Mesodermal cell (in vitro differentiated cells): Measurements from ENCODE around the gene RBMS1.
A peak's percentile ranks its signal among the peaks of the same experiment; 100 is the strongest.

Experiments used
- H3K27ac ChIP-seq: 2 replicates; pipeline ENCODE4 v1.7.0; 2013; ENCODE audit warnings: mild to moderate bottlenecking, low read depth, low read length, moderate library complexity; ENCODE audit not compliant: severe bottlenecking
- H3K36me3 ChIP-seq: 2 replicates; pipeline ENCODE4 v1.7.1; 2013; ENCODE audit warnings: mild to moderate bottlenecking, low read length, moderate library complexity; ENCODE audit not compliant: control insufficient read depth, insufficient read depth
- H3K4me1 ChIP-seq: one replicate; pipeline ENCODE4 v1.7.1; 2013; ENCODE audit warnings: mild to moderate bottlenecking, low read length; ENCODE audit not compliant: insufficient read depth, control insufficient read depth, poor library complexity, severe bottlenecking
- H3K4me3 ChIP-seq: 2 replicates; pipeline ENCODE4 v1.7.0; 2013; ENCODE audit warnings: low read length, control low read depth, mild to moderate bottlenecking; ENCODE audit not compliant: insufficient read depth, poor library complexity, severe bottlenecking; ENCODE audit errors: extremely low read depth
- H3K9me3 ChIP-seq: 2 replicates; pipeline ENCODE4 v1.7.1; 2013; ENCODE audit warnings: mild to moderate bottlenecking, low read length, moderate library complexity; ENCODE audit not compliant: control insufficient read depth
- WGBS, 2 experiments: methylation state at CpG; one replicate each; pipeline ENCODE4 v1.1.5; 2013; ENCODE audit warnings: missing lambda C conversion rate in 2 of 2; ENCODE audit not compliant: insufficient coverage in 2 of 2; 5-methylcytosine and 5-hydroxymethylcytosine counted together

Gene RBMS1

DNA sequence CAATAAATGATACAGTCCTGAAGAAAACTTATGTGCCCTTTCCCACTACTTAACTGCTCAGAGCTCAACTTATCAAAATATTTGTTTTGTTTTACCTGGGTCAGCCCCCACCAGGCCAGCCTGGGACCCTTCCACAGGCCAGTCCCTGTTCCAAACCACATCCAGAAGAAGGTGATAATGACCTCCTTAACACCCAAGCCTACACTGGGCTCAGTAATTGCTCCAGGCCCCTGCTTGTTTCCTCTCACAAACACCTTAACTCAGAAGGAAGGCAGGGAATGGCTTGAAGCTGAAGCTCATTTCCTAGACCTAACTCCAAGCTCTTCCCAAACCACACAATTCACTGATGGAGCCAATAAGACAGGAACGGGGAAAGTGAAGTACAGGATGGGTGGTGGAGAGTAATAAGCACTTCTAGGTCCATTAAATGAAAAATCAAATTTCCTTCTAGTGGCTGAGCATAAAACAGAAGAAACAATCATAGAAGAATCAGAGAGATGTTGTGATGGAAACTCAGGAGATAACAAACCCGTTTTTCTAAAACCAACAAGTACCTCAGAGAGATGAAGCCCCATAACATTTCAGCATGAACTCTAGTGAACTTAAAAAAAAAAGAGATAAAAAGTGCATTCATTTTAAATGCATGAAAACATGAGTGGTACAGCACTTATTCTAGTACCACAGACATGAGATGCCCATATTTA lies 160.1 kb downstream of the RBMS1 start:
- no CpG with 5 or more reads among the region's 2 CpGs for WGBS, 2 experiments
- H3K36me3 ChIP-seq, result peaks cover 13% of the 10 kb centered on the region
- peaks cover 41% of the 10 kb centered on the region for H3K4me1 ChIP-seq
- peak overlapping the region; percentile 18 for H3K27ac ChIP-seq
- no peak overlapping the region for H3K4me3 ChIP-seq
- no peaks in the 10 kb centered on the region for H3K9me3 ChIP-seq

DNA sequence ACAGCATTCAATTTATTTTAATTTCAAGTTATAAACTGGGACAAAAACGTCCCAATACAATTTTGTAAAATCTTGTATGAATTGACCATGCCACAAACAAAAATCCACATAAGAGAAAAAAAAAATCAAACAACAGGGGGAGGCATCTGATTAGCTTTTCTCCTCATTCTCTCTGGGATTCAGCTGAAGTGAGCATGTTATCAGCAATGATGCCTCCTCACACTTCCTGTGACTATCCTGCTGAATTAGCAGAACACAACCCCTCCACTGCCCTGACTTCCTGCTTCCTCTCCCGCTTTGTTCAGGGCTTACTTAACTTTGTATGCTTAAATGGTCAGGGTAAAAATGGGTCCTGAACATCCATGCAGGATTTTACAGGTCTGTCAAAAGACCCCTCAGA lies 161.3 kb downstream of the RBMS1 start:
- Histone ChIP-seq H3K4me1 (peaks cover 49% of the 10 kb centered on the region), H3K4me3 (no peak overlapping the region), H3K36me3 (peaks cover 13% of the 10 kb centered on the region), H3K27ac (peak overlapping the region; percentile 55), H3K9me3 (no peaks in the 10 kb centered on the region)
- WGBS, 2 experiments, result 50% methylated on average over 1 of the region's 2 CpGs; no CpG with 5 or more reads in 1 of the 2 experiments

- H3K4me1 ChIP-seq, result peaks cover 50% of the 10 kb centered on the region
- peak overlapping the region; percentile 55 for H3K27ac ChIP-seq
- H3K4me3 ChIP-seq, result no peak overlapping the region
- peaks cover 13% of the 10 kb centered on the region for H3K36me3 ChIP-seq
- WGBS, 2 experiments, result 82 to 87% methylated on average over 3 to 4 of the region's 6 CpGs
- H3K9me3 ChIP-seq, result no peaks in the 10 kb centered on the region
Observed at GRCh38 chr2:160331258-160332025, 162.2 kb downstream of the RBMS1 start.

GRCh38 chr2:160328811-160329527 lies 164.6 kb downstream of the RBMS1 start:
- 85 to 88% methylated on average over 6 of the region's 9 CpGs for WGBS, 2 experiments
- peaks cover 43% of the 10 kb centered on the region for H3K4me1 ChIP-seq

GRCh38 chr2:160326786-160327185 lies 166.8 kb downstream of the RBMS1 start:
- Histone ChIP-seq H3K9me3 (no peaks in the 10 kb centered on the region), H3K4me3 (no peak overlapping the region), H3K27ac (peak overlapping the region; percentile 43), H3K4me1 (peaks cover 34% of the 10 kb centered on the region), H3K36me3 (peaks cover 13% of the 10 kb centered on the region)

More at GRCh38 chr2:160328811-160329527, 164.6 kb downstream of the RBMS1 start:
- Histone ChIP-seq H3K27ac (no peak overlapping the region), H3K9me3 (no peaks in the 10 kb centered on the region), H3K36me3 (peaks cover 13% of the 10 kb centered on the region), H3K4me3 (no peak overlapping the region)

GRCh38 chr2:160325418-160325817 lies 168.2 kb downstream of the RBMS1 start:
- Histone ChIP-seq H3K36me3 (peaks cover 4% of the 10 kb centered on the region), H3K27ac (no peak overlapping the region), H3K4me1 (peaks cover 28% of the 10 kb centered on the region), H3K9me3 (no peaks in the 10 kb centered on the region), H3K4me3 (no peak overlapping the region)
- no CpG with 5 or more reads among the region's 2 CpGs for WGBS, 2 experiments

GRCh38 chr2:160324917-160325316 lies 168.7 kb downstream of the RBMS1 start:
- H3K27ac ChIP-seq, result no peak overlapping the region
- H3K4me1 ChIP-seq, result peaks cover 28% of the 10 kb centered on the region
- no peaks in the 10 kb centered on the region for H3K36me3 ChIP-seq
- WGBS, 2 experiments, result 83 to 100% methylated on average over 2 of the region's 3 CpGs
- H3K4me3 ChIP-seq, result no peak overlapping the region
- H3K9me3 ChIP-seq, result no peaks in the 10 kb centered on the region

DNA sequence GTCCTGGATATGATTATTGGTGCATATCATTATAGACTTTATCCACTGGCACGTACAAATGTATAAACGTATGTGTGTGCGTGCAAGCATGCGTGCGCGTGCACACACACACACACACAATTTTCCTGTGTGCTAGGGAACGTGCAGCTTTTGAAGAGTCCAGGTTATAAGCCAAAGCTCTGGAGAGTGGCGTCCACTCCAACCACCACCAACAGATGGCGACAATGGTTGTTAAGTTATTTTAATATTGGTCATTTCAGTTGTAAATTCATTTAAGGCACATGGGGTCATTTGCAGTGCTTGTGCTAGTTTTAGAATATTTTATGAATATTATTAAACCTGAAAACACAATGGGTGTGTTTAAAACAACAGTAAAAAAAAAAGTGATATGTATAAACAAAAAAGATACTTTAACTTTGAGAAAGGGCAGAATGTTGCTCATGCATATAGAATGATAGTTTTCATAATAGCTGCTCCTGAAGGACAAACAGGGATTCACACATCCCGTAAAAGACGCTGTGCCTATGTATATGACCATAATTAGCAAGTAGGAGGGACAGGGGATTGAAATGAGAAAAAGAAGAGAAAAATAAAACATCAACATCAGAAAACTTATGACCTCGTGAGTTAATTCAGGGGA lies 169.3 kb downstream of the RBMS1 start:
- 96% methylated on average over 7 of the region's 12 CpGs; no CpG with 5 or more reads in 1 of the 2 experiments for WGBS, 2 experiments
- no peaks in the 10 kb centered on the region for H3K36me3 ChIP-seq
- peaks cover 23% of the 10 kb centered on the region for H3K4me1 ChIP-seq
- H3K4me3 ChIP-seq, result no peak overlapping the region
- H3K27ac ChIP-seq, result no peak overlapping the region
- no peaks in the 10 kb centered on the region for H3K9me3 ChIP-seq

GRCh38 chr2:160322320-160322719 lies 171.3 kb downstream of the RBMS1 start:
- H3K9me3 ChIP-seq, result no peaks in the 10 kb centered on the region
- H3K4me3 ChIP-seq, result no peak overlapping the region
- H3K36me3 ChIP-seq, result peaks cover 5% of the 10 kb centered on the region
- H3K27ac ChIP-seq, result no peak overlapping the region
- peaks cover 7% of the 10 kb centered on the region for H3K4me1 ChIP-seq
- 100% methylated on average over 1 of the region's 3 CpGs; no CpG with 5 or more reads in 1 of the 2 experiments for WGBS, 2 experiments

- WGBS, 2 experiments, result 67 to 86% methylated on average over 2 of the region's 2 CpGs
Observed at GRCh38 chr2:160321006-160321405, 172.6 kb downstream of the RBMS1 start.

More at GRCh38 chr2:160321006-160321405, 172.6 kb downstream of the RBMS1 start:
- H3K4me1 ChIP-seq, result no peaks in the 10 kb centered on the region
- H3K9me3 ChIP-seq, result no peaks in the 10 kb centered on the region
- no peak overlapping the region for H3K27ac ChIP-seq
- peaks cover 9% of the 10 kb centered on the region for H3K36me3 ChIP-seq
- no peak overlapping the region for H3K4me3 ChIP-seq
